A673 (cell line): ENCODE results near the gene HLA-DQA1.

Source experiments
- CTCF ChIP-seq: fragments of 300-800, 200-600 bp; sonication (generic); conservative IDR thresholded peaks from 2 replicates; pipeline ENCODE4 v1.5.1; 2017; ENCODE audit warnings: low read depth, mild to moderate bottlenecking, antibody characterized with exemption, low read length, moderate library complexity, mixed read lengths
- EZH2 ChIP-seq: fragments of 200-600 bp; sonication (generic); IDR thresholded peaks from 2 replicates; pipeline ENCODE4 v1.6.1; 2017; ENCODE audit warnings: borderline replicate concordance, low read depth, mild to moderate bottlenecking, mixed read lengths, antibody characterized with exemption, low read length; ENCODE audit not compliant: poor library complexity, severe bottlenecking

GRCh38 chr6:32680055-32680454, 42.8 kb downstream of the HLA-DQA1 start:
- TF ChIP-seq CTCF = no peak
- TF ChIP-seq EZH2 = no peak
